HG02973 (cell line): ENCODE results near the gene EFNA2.

Source experiments
- ATAC-seq: cut with Tn5 transposase; IDR thresholded peaks from one replicate; pipeline ENCODE4 v1.9.1; 2021; ENCODE audit warnings: moderate library complexity; ENCODE audit not compliant: unreplicated experiment

The EFNA2 gene

GRCh38 chr19:1283207-1283916 is 2.3 kb upstream of the EFNA2 start:
- no peak for ATAC-seq

DNA sequence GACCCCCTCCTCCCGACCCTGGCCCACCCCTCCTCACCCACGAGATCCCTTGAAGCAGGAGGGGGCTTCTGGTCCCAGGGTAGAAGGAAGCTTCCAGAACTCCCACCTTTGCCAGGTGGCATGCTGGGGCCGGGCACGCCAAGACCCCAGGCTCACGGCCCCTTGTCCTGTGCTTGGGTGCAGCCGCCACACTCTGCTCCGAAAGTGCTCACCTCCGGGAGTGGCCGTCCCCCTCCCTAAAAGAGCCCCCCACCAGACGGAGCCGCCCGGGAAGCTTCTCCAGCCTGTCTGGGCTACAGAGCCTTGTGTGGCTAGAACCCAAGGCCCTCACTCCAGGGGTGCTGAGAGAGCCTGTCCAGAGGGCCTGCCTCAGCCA is 1.8 kb upstream of the EFNA2 start:
- ATAC-seq: no peak

DNA sequence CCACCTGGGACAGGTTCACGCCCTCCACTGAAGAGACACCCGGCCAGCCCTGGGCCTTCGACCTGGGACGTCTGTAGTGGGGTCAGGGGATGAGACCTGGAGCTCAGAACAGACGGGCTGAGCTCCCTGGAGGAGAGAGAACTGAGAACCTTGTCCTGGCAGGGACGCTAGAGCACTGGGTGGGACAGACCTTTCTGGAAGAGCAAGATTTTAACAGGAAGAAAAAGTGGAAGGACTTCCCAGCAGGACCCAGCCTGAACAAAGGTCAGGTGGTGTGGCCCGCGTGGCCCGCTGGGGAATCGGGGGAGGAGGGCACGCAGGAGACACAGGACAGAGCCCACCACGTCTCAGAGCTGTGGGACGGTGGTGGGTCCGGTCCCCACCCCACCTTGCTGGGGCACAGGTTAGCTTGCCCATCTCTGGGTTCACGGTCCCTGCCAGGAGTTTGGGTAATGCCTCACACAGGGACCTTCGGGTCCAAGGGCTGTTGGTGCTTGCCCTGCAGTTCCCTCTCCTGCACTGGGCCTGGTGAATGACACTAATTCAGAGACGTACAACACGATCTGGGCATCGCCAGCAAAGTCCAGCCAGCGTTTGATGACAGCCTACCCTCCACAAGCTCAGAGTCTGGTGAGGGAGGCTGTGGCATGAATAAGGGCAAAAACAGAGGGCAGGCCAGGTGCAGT is 1.2 kb upstream of the EFNA2 start:
- no peak for ATAC-seq

DNA sequence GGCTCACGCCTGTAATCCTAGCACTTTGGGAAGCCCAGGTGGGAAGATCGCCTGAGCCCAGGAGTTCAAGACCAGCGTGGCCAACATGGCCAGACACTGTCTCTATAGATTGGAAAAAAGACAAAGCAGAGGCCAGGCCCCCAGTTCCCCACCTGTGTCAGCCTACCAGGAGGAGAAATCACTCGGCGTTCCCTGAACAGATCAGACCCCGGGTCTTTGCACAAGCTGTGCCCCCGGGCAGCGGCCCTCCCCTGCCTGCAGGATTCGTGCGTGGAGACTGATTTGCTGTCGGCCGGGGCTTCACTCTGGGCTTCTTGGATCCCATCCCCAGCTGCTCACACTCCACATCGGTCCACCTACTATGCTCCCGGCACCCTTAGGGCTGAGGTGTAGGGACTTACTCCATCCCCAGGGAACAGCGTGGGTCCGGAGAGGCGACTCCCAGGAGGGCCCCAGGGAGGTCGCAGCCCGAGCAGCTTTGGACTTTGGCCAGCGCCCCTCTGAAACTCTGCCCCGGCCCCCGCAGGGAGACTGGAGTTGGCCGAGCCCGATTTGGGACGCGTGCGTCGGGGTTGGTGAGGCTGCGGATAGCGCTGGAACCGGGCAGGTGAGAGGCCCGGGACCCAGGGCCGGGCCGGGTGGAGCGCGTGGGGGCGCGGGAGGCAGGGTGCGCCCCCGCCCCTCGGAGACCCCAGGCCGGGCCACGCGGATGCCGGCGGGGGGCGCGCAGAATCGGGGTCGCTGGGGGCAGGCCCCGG is 515 bp upstream of the EFNA2 start:
- ATAC-seq: no peak

DNA sequence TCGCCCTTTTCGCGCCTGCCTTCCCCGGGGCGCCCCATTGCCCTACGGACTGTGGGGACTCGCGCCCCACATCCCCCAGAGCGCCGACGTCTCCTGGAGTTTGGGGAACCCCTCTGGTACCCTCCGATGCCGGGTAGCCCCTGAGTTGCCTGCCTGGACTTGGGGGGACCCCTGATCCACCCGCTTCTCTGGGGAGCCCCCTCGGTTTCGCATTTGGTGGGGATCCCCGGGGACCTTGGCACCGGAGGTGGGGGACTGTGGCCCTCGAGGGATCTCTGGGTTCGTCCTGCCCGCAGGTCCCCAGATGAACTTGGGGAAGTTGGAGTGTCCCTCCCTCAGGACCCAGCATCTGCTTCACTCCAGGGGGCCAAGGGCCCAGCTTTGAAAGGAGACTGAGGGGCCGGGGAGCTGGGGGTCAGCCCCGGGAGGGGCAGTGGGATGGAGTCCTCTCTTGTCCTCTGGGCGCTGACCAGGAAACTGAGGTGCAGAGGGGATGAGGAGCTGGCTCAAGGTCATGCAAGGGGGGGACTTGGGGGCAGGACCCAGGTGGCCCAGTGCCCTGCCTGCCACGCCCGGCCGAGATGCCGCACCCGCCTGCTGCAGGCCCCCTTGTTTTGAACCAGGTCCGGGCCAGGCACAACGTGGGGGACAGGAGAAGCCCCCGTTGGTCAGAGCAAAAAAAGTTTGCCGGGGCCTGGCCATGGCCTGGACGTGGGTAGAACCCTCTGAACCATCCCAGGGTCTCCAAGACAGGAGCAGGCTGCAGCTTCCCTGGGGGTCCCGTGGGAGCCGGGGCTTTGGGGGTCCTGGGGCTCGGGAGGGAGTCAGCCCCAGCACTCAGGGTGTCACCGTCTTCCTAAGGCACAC is 1.0 kb downstream of the EFNA2 start:
- ATAC-seq: no peak

DNA sequence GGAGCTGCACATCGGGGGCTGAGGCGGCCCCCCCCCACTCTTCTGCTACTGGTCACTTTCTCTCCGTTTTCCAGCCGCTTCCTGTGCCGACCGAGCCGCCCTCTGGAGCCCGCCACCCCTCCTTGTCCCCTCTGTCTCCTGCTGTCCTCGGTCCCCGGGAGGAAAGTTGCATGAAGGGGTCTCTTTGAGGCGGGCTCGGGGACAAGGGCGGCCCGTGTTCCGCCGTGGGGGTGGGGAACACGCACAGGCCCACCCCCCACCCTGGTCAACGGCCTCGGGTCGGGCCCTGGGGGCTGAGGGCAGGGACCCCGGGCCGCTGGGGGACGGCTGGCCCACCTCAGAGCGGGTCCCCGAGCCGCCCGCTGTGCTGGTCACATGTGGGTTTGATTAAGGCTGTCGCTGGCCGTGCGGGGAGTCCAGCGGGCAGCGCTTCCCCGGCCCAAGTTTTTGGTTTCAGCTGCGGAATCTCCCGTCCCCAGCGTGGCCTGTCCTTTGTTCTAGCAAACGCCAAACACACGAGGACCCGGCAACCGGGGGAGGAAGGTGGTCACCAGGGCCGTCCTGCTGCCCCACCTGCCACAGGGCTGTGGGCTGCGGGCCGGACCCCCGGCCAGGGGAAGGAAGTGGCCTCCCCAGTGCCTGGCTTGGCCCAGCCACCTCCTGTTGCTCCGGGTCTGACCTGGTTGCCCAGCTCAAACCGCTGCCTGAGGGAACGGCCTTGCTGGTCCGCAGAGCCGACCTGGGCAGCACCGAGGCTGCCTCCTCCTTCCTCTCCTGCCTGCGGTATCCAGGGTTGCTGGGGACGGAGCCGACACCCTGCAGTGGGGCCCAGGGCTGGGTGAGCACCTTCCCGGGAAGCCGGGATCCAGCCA is 1.9 kb downstream of the EFNA2 start:
- no peak for ATAC-seq

DNA sequence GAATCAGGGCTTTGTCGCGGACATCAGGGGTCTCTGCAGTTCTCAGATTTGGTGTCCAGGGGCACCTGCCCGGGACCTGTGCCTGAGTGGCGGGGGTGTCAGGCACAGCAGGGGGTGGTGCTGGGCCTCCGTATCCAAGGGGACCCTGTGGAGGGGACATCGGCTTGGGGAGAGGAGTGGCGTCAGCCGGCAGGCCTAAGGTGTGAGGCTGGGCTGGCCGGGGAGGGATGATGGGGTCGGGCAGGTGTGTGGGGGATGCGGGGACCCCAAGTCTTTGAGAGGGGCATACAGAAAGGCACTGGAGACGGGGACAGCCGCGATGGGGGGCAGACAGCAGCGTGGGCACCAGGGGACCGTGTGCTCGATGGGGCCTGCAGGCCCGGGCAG is 2.5 kb downstream of the EFNA2 start:
- ATAC-seq: no peak

DNA sequence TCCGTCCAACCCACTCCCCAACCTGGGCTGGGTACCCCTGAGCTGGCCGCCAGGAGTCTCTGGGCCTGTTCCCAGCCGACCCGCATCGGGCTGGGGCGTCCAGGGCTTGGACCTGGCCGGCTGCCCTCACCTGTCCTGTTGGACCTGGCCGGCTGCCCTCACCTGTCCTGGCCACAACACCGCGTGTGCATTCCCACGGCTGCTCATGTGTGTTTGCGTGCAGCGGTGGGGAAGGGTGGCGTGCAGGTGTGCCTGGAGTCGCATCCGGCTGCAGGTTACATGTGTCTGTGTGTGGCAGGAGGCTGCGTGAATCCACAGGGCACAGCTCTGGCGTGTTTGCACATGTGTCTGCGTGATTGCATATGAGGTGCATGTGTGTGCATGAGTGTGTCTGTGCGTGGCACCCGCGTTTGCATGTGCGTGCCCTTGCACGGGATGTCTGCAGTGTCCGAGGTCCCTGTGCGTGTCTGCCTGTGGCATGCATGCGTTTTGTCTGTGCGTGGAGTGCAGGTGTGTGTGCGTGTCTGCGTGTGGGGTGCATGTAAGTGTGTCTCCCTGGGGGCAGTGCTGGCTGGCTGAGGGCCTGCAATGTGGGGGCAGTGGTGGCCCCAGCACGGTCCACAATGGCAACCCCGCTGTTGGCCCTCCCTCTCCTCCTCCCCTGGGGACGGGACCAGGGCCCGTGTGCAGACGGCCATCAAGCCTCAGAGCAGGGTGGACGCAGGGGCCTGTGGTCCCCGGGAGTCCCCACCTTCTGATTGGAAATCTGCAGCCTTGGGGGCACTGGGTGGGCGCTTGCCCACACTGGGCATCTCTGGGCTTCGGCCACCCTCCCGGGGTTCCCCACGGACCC is 3.4 kb downstream of the EFNA2 start:
- ATAC-seq: no peak

- no peak for ATAC-seq
Observed at GRCh38 chr19:1289686-1290025, 4.0 kb downstream of the EFNA2 start.

GRCh38 chr19:1290196-1290702 is 4.6 kb downstream of the EFNA2 start:
- no peak for ATAC-seq

GRCh38 chr19:1290703-1291651 is 5.3 kb downstream of the EFNA2 start:
- ATAC-seq: no peak

DNA sequence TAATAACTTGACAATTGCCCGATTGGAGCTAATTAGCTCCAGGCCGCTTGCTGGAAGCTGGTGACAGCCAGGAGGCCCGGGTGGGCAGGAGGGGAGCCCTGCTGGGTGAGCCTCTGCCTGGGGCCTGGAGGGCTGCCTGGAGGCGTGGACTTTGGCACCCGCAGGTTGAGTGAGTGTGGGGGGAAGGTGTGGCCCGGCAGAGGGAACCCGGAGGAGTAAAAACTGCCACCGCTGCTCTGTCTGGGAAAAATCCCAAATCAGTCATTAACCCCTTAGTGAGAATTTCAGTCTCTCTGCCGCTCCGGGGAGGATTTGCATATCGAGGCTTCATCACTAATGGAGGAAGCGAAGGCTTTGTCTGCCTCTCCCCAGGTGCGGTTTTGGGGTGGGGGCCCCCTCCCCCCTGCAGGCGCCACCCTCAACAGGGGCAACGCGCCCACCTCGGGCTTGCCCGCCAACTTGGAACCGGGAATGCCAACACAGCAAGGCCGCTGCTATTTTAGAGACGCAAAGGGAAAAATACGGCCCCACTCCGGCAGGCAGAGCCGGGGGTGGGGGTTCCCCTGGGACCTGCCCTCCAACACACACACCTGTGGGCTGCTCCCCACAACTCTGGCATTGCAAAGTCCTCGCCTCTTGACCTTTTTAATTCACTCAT is 6.2 kb downstream of the EFNA2 start:
- no peak for ATAC-seq

GRCh38 chr19:1292419-1293151 is 6.9 kb downstream of the EFNA2 start:
- ATAC-seq: no peak

DNA sequence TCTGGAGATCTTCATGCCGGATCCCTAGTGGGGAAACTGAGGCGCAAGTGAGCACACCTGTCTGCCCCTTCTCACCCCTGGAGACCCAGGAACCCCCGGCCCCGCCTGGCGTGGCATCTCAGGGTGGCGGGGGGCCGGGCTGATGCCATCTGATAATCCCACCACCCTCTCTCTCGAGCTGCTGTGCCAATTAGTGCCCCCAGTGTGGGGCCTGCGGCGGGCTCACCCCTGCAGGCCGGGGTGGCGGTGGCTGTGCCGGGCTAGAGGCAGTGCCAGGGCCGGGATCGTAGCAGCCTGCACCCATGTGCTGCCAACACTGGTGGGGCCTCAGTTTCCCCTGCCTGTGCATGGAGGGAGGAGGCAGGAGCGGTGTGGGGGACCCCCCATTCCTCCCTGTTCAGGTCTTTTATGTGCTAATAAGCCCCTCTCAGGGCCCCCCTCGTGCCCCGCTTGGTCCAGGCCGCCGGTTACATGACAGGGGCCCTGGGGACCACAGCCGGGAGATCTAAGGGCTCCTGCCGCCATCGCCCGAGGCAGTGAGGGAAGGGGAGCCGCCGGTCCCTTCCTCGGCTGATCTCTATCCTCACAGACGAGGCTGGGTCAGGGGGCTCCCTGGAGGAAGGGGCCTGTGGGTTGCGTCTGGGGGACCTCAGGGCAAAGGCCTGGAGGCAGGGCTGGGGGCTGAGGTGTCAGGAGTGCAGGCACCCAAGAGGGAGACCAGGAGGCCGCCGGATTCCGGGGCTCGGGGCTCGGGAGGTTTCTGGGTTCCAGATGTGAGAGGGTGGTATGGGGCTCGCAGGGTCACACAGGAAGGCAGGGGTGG is 8.3 kb downstream of the EFNA2 start:
- no peak for ATAC-seq

DNA sequence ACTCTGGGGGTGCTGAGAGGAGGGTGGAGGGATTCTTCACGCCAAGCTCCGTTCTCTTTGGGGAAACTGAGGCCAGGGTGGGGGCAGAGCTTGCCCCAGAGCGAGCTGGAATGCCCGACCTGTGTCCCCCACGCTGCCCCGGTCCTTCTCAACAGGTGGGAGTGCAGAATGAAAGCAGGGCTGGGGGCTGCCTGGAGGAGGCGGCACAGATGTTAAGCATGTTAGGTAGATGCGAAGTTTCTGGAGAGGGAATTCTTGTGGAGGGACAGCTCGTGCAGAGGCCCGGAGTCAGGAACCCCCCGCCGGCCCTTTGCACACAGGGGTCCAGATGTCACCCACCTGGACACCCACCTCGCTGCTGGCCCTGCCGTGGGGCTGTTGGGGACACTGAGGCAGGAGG is 9.0 kb downstream of the EFNA2 start:
- ATAC-seq: no peak
